HG03196 (cell line): ENCODE measurements around the gene STK32B.
"Not testable (repeated sequence)": the region's sequence is repeated elsewhere in the genome, so short reads cannot be mapped to it uniquely, and the experiment has no call there.

Experiments used
- ATAC-seq: cut with Tn5 transposase; IDR thresholded peaks from one replicate; pipeline ENCODE4 v1.9.1; 2021; ENCODE audit not compliant: unreplicated experiment

Gene STK32B

DNA sequence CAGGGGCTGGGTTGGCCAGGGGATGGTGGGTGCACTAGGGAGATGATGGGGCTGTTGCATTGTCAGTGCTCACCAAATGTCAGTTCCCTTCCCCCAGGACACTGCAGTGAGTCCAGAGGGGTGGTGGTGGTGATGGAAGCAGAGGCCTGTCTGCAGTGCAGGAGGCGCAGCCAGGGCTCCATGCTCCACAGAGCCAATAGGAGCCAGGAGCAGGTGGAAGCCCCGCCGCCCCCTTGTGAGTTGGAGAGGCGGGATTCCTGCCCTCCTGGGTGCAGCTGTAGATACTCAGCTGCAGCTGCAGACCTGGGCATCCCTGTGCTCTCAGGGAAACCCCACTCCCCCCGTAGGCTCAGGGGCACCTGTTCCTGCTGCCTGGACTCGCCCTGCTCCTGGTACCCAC, 372.4 kb downstream of the STK32B start:
- ATAC-seq: no peak

DNA sequence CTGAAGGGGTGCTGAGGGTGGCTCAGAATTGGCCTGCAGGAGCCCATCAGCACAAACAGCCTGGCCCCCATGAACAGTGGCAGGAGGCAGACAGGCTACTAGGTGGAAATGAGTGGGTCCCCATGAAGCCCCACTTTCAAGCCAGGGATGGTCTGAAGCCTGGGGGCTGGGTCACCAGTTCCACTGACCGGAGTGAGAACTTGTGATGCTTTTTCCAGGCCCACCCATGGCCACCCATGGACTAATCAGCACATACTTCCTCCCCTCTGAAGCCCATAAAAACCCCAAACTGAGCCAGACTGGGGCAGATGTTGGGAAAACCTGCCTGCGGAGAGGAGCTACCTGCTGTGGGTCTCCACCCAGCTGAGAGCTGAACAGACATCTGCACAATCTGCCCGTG, 372.9 kb downstream of the STK32B start:
- no peak for ATAC-seq

DNA sequence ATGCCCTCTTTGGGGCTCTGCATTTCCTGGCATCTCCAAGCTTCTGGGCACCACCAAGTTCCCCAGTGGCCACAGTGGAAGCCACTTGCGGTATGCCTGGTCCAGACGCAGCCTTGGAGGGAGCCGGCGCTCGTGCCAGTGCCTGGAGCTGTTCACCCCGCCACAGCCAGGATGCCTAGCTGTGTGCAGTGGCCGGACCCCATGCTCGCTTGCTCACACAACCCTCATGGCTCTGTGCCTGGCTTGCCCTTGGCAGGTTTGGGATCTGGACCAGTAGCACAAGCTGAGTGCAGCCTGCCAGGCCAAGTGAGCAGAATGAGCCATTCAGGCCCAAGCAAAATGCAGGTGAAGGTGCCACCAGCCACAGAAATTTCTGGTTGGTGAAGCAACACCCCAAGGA, 373.6 kb downstream of the STK32B start:
- ATAC-seq: no peak

DNA sequence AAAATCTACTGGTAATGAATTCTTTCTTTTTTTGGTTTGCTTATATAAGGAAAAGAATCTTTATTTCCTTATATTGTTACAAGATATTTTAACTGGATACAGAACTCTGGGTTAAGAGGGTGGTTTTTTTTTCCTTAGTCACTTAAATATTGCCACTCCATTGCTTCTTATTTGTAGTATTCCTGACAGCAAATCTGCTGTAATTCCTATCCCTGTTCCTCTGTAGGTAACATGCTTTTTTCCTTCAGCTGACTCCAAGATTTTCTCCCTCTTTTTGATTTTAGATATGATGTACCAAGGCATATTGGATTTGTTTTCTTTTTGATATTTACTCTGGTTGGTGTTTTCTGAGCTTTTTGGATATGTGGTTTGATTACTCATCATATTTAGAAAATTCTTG, 378.5 kb downstream of the STK32B start:
- ATAC-seq: no peak

DNA sequence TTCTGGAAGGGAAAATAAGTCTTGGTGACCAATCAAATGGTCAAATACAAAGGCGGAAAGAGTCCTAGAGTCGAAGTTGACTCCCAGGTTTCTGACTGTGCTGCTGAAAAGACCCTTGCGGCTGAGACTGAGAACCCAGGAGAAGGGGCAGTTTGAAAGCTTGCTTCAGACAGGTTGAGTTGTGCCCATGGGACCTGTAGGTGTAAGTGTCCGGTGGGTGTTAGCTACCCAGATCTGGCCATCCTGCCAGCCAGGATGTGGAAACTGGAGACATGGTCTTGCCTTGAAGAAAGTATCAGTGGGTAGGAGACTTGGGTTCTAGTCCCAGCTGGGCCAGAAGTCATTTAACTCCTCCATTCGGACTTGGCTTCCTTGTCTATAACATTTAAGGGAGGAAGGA, 381.9 kb downstream of the STK32B start:
- no peak for ATAC-seq

DNA sequence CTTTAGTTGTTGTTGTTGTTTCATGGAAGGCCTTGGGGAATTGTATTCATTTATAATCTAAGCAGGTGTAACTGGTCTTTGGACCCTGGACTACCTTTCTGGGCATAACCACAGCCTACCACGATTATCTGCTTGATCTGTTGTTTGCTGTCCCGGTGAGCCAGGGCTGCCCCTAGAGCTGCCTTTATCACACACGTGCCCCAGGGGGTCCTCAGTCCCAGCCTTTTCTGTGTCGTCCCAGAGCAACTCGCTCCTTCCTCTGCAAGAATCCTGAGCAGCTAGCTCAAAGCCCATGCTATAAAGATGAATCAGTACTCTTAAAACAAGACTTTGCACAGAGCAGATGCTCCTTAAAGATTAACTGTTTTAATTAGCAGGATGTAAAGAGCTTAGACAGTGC, 383.9 kb downstream of the STK32B start:
- ATAC-seq: no peak

DNA sequence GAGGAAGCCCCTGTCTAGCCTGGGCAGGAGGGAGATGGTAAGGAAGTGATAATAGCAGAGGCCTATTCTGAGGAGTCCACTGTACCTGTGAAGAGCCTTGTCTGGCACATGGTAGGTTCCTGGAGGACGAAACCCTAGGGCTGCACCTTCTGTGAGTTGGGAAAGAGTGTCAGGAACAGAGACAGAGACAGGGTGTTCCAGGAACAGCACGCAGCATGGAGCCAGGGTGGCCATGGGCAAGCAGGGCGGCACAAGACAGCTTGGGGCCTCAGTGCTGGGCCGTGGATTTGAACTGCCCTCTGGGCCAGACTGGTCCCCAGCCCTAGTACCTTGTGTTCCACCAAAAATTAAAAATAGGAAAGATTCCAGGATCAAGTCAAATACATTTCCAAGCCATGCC, 384.5 kb downstream of the STK32B start:
- ATAC-seq: no peak

DNA sequence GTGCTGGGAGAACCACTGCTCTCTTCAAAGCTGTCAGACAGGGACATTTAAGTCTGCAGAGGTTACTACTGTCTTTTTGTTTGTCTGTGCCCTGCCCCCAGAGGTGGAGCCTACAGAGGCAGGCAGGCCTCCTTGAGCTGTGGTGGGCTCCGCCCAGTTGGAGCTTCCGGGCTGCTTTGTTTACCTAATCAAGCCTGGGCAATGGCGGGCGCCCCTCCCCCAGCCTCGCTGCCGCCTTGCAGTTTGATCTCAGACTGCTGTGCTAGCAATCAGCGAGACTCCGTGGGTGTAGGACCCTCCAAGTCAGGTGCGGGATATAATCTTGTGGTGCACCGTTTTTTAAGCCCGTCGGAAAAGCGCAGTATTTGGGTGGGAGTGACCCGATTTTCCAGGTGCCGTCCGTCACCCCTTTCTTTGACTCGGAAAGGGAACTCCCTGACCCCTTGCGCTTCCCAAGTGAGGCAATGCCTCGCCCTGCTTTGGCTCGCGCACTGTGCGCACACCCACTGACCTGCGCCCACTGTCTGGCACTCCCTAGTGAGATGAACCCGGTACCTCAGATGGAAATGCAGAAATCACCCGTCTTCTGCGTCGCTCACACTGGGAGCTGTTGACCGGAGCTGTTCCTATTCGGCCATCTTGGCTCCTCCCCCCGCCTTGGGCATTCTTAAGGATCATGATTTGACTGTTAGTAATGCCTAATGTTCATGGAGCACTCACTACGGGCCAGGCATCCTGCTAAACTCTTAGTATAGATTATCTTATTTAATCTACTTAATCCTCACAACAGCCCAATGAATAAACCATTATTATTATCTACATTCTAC, 392.9 kb downstream of the STK32B start:
- ATAC-seq: not testable (repeated sequence)

DNA sequence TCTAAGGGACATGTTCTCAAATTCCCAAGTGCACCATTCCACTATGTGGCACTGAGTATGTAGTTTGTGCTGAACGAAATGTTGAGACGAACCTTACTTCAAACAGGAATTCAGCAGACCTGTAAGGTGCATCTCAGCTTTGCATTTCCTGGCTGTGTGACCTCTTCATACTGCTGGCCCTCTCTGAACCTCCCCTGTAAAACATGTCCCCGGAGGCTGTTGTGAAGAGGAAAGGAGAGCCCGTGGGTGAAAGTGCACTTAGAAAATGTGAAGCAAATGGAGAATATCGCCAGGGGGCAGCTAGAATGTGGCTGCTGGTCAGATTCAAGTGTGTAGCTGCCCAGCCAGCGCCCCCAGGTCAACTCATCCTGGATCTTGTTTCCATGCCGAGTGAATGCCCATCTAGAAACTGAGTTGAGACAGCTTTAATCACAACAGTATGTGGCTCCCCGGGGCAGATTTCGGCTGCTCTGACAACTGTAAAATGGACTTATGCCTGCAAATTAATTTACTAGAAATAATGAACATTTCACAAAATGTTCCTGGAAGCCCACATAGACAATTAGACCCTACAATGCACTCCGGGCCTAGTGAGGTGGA, 393.7 kb downstream of the STK32B start:
- no peak for ATAC-seq

DNA sequence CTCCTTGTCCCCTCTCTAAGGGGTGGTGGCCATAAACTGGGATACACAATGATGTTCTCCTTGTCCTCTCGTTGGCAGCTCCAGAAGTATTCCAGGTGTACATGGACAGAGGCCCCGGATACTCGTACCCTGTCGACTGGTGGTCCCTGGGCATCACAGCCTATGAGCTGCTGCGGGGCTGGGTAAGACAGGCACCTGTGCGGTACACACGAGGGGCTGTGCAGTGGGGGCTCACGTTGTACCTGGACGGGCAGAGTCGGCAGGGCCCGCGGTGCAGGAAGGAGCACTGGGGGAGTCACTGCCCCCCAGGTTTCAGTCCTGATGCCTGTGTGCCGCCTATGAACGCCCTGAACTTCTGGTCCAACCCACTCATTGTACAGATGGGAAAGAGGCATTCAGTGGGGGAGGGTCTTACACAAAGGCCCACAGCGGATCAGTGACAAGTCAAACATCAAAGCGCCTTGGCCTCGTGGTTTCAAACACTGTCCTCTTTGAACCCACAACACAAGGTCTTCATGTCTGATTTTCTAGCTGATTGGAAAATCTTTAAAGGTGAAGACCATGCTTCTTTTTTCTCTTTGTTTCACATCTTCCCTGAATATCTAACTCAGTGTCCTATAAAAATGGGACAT, 395.4 kb downstream of the STK32B start:
- no peak for ATAC-seq

DNA sequence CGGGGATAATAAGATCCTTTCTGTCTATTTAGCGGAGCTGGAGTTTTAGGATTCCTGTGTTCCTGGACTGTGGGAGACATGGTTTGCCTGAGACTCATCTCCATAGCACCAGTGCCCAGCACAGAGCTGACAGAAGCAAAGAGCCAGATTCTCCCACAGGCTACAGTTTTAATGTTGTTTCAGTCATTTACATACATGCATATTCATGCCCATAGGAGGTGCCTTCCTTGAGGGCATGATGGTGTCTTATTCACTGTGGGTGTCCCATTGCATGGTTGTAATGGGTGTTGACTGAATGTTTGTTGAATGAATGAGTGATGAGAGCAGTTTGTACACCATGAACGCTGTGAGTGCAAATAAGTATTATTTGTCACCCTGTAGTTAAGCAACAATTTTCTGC, 396.5 kb downstream of the STK32B start:
- ATAC-seq: no peak

DNA sequence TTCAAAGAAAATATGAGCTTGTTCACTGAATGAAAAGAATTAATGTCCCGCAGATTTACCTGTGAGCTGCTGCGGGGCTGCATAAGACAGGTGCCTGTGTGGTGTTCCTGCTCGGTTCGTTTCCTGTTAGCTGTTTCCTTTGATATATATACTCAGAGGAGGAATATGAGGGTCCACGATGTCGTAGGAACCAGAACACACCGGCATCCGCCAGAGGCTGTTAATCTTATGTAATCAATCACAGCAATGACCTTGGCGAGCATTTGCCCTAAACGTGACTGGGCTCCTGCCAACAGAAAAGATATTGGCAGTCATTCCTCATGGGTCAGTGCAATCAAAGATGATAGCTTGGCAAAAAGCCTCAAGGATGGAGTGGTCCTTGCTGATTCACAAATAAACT, 396.9 kb downstream of the STK32B start:
- no peak for ATAC-seq

DNA sequence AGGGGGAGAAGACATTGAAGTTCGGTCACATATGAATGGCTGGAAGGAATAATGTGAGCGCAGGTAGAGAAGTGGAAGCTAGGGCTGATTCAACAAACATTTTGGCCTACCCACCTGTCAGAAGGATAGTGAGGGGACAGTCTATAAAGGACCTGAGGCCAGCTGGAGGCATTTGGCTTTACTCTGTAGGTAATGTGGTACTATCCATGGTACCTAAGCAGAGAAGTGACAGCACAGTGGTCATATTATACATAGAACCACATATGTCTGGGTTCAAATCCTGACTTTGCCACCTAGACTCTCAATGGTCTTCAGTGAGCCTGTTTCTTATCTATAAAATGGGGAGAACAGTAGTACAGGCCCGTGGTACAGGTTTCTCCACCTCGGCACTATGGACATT, 400.0 kb downstream of the STK32B start:
- no peak for ATAC-seq

DNA sequence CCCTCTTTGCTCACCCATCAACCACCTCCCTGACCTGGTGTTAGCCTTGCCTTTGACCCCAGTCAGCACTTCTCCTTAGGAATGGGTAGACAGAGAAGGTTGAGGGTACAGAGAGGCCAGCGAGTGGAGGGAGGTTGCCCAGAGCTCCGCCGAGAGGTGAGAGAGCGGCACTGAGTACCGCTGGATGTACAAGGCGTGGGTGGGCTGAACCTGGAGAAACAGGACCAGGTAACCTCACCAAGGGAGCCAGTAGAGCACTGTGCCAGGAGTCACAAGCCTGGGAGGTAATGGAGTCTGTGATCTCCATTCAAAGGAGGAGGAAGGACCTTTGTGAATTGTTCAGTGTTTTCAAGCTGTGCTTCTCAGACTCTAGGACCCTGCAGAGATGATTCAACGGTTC, 400.9 kb downstream of the STK32B start:
- no peak for ATAC-seq

DNA sequence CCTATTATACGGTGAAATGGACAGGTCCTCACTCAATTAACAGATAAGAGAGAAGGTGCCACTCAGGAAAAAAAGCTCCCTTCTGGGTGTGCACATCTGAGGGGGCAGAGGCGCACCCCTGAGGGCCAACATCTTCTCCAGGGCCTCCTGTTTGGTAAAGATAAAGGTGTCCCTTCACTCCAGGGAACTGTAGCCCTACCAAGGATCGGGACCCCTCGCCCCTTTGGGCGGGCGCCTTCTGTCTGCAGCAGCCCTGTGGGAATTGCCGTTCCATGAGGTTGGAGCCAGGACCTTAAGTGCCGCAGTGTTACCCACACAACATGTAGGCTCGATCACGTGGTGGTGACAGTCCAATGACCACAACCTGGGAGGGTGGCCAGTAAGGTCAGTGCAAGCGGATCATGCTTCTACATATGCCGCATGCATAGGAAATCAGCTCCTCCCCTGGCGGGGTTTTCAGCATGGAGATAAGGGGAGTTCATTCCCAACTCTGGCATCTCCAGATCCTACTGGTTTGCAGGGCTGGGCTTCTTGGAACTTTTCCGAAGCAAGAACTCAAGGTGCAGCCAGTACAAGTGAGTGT, 403.8 kb downstream of the STK32B start:
- ATAC-seq: no peak

DNA sequence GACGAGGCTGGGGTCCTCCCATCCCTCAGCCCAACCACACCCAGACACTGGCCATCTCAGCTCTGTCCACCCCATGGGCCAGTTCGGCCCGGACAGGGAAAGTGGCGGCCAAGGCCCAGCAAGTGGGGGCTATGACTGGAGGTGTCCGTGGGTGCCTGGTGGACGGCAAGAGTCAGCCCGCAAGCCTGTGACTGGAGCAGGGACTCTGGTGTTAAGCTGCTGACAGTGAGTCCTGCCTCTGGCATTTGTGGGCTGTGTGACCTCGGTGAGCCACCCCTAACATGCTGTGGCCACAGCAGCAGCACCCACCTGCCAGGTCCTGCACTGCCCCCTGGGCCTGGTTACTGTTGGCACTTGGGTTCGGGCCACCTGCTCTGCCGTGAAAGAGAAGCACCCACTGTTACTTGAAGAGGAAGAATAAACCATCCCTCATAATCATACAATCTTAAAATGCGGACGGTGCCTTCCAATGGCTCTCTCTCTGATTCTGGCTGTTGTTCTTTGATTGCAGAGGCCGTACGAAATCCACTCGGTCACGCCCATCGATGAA, 405.1 kb downstream of the STK32B start:
- ATAC-seq: no peak

DNA sequence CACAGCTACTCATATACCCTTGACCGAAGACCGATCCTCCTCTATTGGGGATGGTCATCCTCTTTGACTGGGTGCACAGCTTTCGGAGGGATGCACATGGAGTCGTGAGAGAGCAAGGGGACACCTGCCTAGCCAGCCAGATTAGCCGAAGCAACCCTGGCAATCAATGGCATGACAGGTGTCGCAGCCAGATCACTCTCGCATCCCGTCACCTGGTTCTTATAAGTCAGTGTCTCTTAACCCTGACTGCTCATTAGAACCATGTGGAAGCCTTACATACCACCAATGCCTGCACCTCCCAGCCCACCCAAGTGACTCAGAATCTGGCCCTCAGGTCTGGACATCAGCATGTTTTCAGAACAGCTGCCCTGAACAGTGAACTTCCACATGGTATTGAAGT, 407.4 kb downstream of the STK32B start:
- ATAC-seq: no peak

DNA sequence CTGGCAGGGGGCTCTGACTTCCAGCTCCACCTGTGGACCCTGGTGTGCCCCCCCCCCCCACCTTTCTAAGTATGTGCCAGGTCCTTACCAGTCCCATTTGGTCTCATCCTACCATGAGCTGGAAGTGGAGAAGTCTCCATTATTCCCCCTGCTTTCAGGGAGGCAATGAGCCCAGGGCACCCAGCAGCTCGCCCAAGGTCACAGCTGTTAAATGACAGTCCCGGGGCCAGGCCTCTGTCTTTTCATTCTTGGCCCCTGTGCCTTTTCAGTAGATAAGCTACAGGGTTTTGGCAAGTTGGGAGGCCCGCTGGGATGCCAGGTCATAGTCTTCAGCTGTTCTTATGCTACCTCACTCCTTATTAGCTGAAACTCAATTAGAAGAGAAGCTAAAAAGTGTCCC, 408.0 kb downstream of the STK32B start:
- no peak for ATAC-seq

DNA sequence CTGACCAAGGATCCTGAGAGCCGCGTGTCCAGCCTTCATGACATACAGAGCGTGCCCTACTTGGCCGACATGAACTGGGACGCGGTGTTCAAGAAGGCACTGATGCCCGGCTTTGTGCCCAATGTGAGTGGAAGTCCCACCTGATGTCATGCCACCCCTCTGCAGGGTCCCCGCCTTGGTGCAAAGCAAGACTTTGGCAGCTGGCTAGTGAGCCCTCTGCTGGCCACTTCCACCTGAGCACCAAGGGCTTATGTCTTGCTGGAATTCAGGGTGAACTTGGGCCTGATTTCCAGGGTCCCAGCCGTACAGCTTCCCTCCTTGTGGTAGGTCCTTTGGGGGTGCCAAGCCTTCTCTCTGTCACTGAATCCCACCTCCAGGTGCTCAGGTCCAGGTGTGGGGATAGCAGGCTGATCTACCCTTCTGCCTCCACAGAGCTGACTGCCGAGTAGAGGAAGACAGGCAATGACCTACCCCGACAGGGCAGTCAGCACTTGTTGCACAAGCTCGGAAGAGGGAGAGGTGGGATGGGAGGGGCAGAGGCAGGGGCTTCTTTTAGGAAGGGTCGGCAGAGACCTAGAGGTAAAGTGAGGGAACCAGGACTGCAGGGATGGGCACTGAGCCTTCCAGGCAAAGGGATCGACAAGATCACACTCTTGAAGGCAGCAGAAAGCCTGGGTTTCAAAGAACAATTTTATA, 409.0 kb downstream of the STK32B start:
- ATAC-seq: no peak

DNA sequence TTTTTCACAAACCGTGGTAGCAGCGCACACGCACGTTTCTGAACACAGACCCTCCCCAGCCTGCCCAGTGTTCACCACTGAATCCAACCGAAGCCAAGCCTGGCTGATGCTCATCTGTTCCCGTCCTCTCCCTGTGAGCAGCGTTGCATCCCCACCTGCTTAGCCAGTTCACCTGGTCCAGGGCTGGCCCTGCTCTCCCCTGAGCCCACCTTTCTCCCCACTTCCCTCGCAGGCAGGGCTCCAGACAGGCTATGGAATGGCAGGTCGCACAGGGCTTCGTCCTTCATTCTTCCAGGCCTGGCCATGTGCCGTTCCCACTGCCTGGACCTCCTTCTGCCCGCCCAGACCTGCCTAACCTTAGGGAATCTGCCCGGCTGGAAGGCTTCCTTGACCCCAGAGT, 410.2 kb downstream of the STK32B start:
- no peak for ATAC-seq

DNA sequence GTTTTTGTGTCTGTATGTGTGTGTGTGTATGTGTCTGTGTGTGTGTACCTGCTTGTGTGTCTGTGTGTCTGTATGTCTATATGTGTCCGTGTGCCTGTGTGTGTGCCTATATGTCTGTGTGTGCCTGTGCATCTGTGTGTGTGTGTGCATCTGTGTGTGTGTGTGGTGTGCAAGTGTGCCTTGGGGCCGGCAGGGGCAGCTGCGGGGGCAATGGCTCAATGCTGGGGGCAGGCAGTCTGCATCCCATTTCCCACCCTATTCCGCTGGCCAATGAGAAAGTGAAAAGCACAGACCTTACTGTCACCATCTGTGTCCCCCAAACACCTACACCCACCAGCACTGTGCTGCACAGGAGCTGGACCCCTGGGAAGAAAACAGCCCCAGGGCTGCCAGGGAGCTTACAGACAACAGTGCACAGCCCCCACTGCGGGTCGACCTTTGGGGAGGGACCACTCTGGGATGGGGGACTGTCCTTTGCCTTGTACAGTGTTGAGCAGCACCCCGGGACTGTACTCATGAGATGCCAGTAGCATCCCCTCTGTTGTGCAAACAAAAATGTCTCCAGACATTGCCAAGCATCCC, 411.1 kb downstream of the STK32B start:
- ATAC-seq: no peak
